ENCODE measurements around the gene TSPEAR.

DNA sequence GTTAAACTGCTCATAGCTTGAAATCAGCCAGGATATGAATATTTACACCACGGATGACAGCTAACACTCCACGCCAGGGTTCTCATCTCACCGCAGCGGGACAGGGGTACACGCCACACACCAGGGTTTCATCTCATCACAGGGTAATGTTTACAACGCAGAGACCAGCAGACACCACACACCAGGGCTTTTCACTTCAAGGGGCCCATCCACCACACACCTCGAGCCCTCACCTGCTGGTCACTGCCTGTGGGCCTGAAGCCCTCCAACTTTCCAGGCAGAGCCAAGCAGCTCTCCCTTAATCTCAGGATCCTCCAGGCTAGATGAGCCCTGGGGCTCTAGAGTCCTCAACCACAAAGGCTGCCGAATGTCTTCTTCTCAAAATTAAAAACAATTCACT, 15.7 kb downstream of the TSPEAR start:
- TF ChIP-seq CTCF (IDR thresholded peaks at IDR 0.05) (no peak), POLR2A (IDR thresholded peaks at IDR 0.05) (no peak)
